Endothelial cell of umbilical vein (primary cell): ENCODE measurements around the gene CMTM7. TPM values are rescaled to one million over a fixed set of nuclear protein-coding genes. Genes with fewer than 3 reads are reported as not detected.

Experiments
- Bru-seq: library from RNA; stranded (reverse); fragments of 400-500 nt; gene quantifications from one replicate; lab custom pipeline; 2021; lab: Mats Ljungman, UMichigan
- BruChase-seq, 2 experiments: library from RNA; stranded (reverse); fragments of 400-500 nt; gene quantifications; one replicate each; lab custom pipeline; 2021; lab: Mats Ljungman, UMichigan
- BruUV-seq: library from RNA; stranded (reverse); fragments of 400-500 nt; replicated peaks from 2 replicates; lab custom pipeline; 2021; lab: Mats Ljungman, UMichigan
- CTCF ChIA-PET: fragments of 300-600, 350-600 bp; sonication (Branson Sonifier 250); formaldehyde crosslinking; loops from one replicate; lab custom pipeline; 2021; ENCODE audit warnings: antibody characterized with exemption, inconsistent platforms; lab: Charles Lee
- POLR2A ChIA-PET: fragments of 300-600, 350-600 bp; sonication (Branson Sonifier 250); formaldehyde crosslinking; loops from one replicate; lab custom pipeline; 2021; ENCODE audit warnings: antibody characterized with exemption, inconsistent platforms; lab: Charles Lee
- DNase-seq: peaks from one replicate; pipeline ENCODE4 v3.0.0-alpha.2; 2011; ENCODE audit warnings: low read depth, low spot score
- FAIRE-seq: peaks from 2 replicates; lab custom pipeline; 2011; peaks lifted over from hg19 to GRCh38; lab: Jason Lieb, UNC
- H2AFZ ChIP-seq: 2 replicates; pipeline ENCODE4 v1.6.0; 2012; ENCODE audit warnings: low read depth, low read length, control low read depth, inconsistent platforms
- H3K27ac ChIP-seq: 2 replicates; pipeline ENCODE4 v1.5.1; 2011; ENCODE audit warnings: low read depth, mild to moderate bottlenecking, control low read depth, low read length, moderate library complexity; ENCODE audit not compliant: insufficient read depth
- H3K27me3 ChIP-seq, 2 experiments: 2 replicates each; pipeline versions ENCODE4 v1.6.0 to v1.6.1; 2011; ENCODE audit warnings: low read length in 2 of 2, mixed read lengths in 1 of 2; ENCODE audit not compliant: control insufficient read depth in 2 of 2, insufficient read depth in 2 of 2
- H3K36me3 ChIP-seq, 2 experiments: 2 replicates in 1 of 2; 3 replicates in 1 of 2; pipeline ENCODE4 v1.5.1; 2011; ENCODE audit warnings: low read length in 2 of 2, mild to moderate bottlenecking in 1 of 2, moderate library complexity in 1 of 2; ENCODE audit not compliant: control insufficient read depth in 2 of 2, insufficient read depth in 2 of 2; ENCODE audit errors: extremely low read depth in 1 of 2
- H3K4me1 ChIP-seq: 3 replicates; pipeline ENCODE4 v1.5.1; 2011; ENCODE audit warnings: mild to moderate bottlenecking, low read length; ENCODE audit not compliant: control insufficient read depth, insufficient read depth; ENCODE audit errors: extremely low read depth
- H3K4me2 ChIP-seq: 2 replicates; pipeline ENCODE4 v1.6.1; 2011; ENCODE audit warnings: low read length, control low read depth, mixed read lengths; ENCODE audit not compliant: insufficient read depth
- H3K4me3 ChIP-seq, 3 experiments: fragments of 200-600 bp in 1 of 3; sonication (generic), shearing (Covaris generic) in 1 of 3; replicated peaks in 1 of 3; 2 replicates each; pipeline ENCODE4 v1.5.1; 2011 to 2016; ENCODE audit warnings: control low read depth in 3 of 3, low read length in 3 of 3, mild to moderate bottlenecking in 2 of 3, inconsistent platforms in 1 of 3, low read depth in 1 of 3, moderate library complexity in 1 of 3; ENCODE audit not compliant: insufficient read depth in 1 of 3
- H3K79me2 ChIP-seq: 2 replicates; pipeline ENCODE4 v1.6.0; 2012; ENCODE audit warnings: low read length, inconsistent platforms; ENCODE audit not compliant: control insufficient read depth, insufficient read depth
- H3K9ac ChIP-seq: replicated peaks from 2 replicates; pipeline ENCODE3; 2011; ENCODE audit warnings: low read length, control low read depth; ENCODE audit not compliant: insufficient read depth; ENCODE audit errors: extremely low read depth
- H3K9me1 ChIP-seq: replicated peaks from 3 replicates; pipeline ENCODE4 v1.6.0; 2011; ENCODE audit warnings: mild to moderate bottlenecking, low read length; ENCODE audit not compliant: control insufficient read depth, insufficient read depth; ENCODE audit errors: extremely low read depth
- H3K9me3 ChIP-seq: replicated peaks from 2 replicates; pipeline ENCODE4 v1.5.1; 2012; ENCODE audit warnings: low read length, inconsistent platforms; ENCODE audit not compliant: control insufficient read depth, insufficient read depth
- H4K20me1 ChIP-seq: replicated peaks from 2 replicates; pipeline ENCODE3; 2011; ENCODE audit warnings: mild to moderate bottlenecking, low read length; ENCODE audit not compliant: control insufficient read depth, insufficient read depth; ENCODE audit errors: extremely low read depth
- EZH2 ChIP-seq: IDR thresholded peaks from 2 replicates; pipeline ENCODE4 v1.6.1; 2012; ENCODE audit warnings: borderline replicate concordance, low read depth, mild to moderate bottlenecking, moderate library complexity, low read length, inconsistent platforms; ENCODE audit not compliant: severe bottlenecking
- FOS ChIP-seq: IDR thresholded peaks from 2 replicates; pipeline ENCODE4 v1.6.1; 2011; ENCODE audit warnings: mild to moderate bottlenecking, low read length, moderate library complexity, borderline replicate concordance; ENCODE audit not compliant: insufficient read depth
- MAX ChIP-seq: IDR thresholded peaks from 2 replicates; pipeline ENCODE4 v1.6.1; 2011; ENCODE audit not compliant: insufficient read depth, insufficient read length
- POLR2A ChIP-seq: IDR thresholded peaks from 2 replicates; pipeline ENCODE4 v1.6.1; 2012; ENCODE audit warnings: low read depth, mild to moderate bottlenecking, control low read depth, low read length
- POLR2AphosphoS5 ChIP-seq: IDR thresholded peaks from 2 replicates; pipeline ENCODE4 v1.6.1; 2012; ENCODE audit warnings: low read depth, mild to moderate bottlenecking, control low read depth, low read length, moderate library complexity; ENCODE audit not compliant: insufficient read depth
- dilution Hi-C: fragments of 300-500 bp; cut with MboI; formaldehyde crosslinking; loops from one replicate; pipeline ENCODE4 v1.15.0; 2019; ENCODE audit warnings: low sequenced_read_pairs; ENCODE audit not compliant: extremely low pct_ligation_motif_present
- intact Hi-C: fragments of 100-400 bp; cut with micrococcal nuclease; formaldehyde crosslinking; loops from one replicate; pipeline ENCODE4 v1.10.0; 2022
- long read RNA-seq: library from polyadenylated mRNA; stranded (forward); transcript quantifications from one replicate; pipeline ENCODE4 v2.0.0, GENCODE V29; 2021
- polyA minus RNA-seq, 3 experiments: library from RNA; depleted of rRNA, polyadenylated mRNA; stranded (reverse); fragments of >200 nt; gene quantifications; 1 replicate in 1 of 3; 2 replicates in 2 of 3; pipeline ENCODE4 v1.2.3, GENCODE V29; 2011
- polyA plus RNA-seq, 4 experiments: library from polyadenylated mRNA; depleted of rRNA in 3 of 4; stranded (reverse) in 3 of 4; unstranded in 1 of 4; fragments of >200 nt; gene quantifications; 2 replicates each; pipeline versions ENCODE4 v1.2.1 to v1.2.3, GENCODE V29; 2011 to 2012; ENCODE audit warnings: missing spikeins in 1 of 4
- total RNA-seq: library from RNA; stranded (reverse); gene quantifications from 2 replicates; pipeline ENCODE4 v1.2.3, GENCODE V29; 2021

Gene CMTM7
- total RNA-seq: 44.7 and 47.1 TPM in 2 replicates
- polyA plus RNA-seq: 88.5 and 102 TPM in 2 replicates
- polyA plus RNA-seq (2011; cell fraction: cytosol; rRNA removed): 57.7 and 60.0 TPM in 2 replicates
- 47.1 and 64.0 TPM in 2 replicates for polyA plus RNA-seq (2011; cell fraction: nucleus; rRNA removed)
- 39.5 and 43.8 TPM in 2 replicates for polyA plus RNA-seq (2012)
- 38.6 and 44.4 TPM in 2 replicates for polyA minus RNA-seq
- polyA minus RNA-seq (2011; cell fraction: cytosol; rRNA and poly(A)+ RNA removed): not detected
- polyA minus RNA-seq (2011; cell fraction: nucleus; rRNA and poly(A)+ RNA removed): 25.1 and 31.4 TPM in 2 replicates
- percentile 84 among the genes with signal in this experiment for Bru-seq, nascent RNA
- percentile 74 among the genes with signal in this experiment for BruChase-seq, experiment 1, labeled RNA remaining after a 6-hour chase
- BruChase-seq, experiment 2, labeled RNA remaining after a 2-hour chase: percentile 77 among the genes with signal in this experiment
- long read RNA-seq, transcript CMTM7-201 (5 exons, 2,038 nt): major isoform, 115 of 173 reads
- long read RNA-seq, transcript CMTM7-202 (4 exons, 1,214 nt): minor isoform, 11 of 173 reads
- long read RNA-seq, partial matches to known transcripts: 13 of 173 reads
- long read RNA-seq, other reads (novel, unspliced or antisense): 29 of 173 reads

GRCh38 chr3:32391643-32392535 is at the start of gene CMTM7:
Gene CMTM7, plus strand, starts transcription at chr3:32391853. Its CDS starts 54 bp downstream, at chr3:32391907.
- Histone ChIP-seq H3K36me3 (no peaks in the 10 kb centered on the region), H3K4me1 (peaks cover 14% of the 10 kb centered on the region), H3K9me3 (no peaks in the 10 kb centered on the region), H3K79me2 (peaks cover 50% of the 10 kb centered on the region), H3K27me3 (no peaks in the 10 kb centered on the region), H3K4me2 (peak within 1 kb of the TSS; percentile 91), H4K20me1 (no peaks in the 10 kb centered on the region), H2AFZ (peak within 1 kb of the TSS; percentile 86), H3K4me3 (peak within 1 kb of the TSS; percentile 67 to 94 (median 82)), H3K9me1 (no peaks in the 10 kb centered on the region), H3K27ac (peak within 1 kb of the TSS; percentile 77), H3K9ac (peak within 1 kb of the TSS; percentile 95)
- dilution Hi-C loops (no loop called here), intact Hi-C loops (loop anchor here (1.0 to 5.0 kb wide), 5 partner anchors 7 to 270 kb away; partner anchors contain the start of gene DYNC1LI1)
- CTCF ChIA-PET: interaction anchor here (0.8 to 3.4 kb wide), 8 partner anchors 8 to 216 kb away, joined by 3 to 31 read pairs (median 4); no protein-coding TSS in a partner anchor
- DNase-seq (peak; percentile 65), FAIRE-seq (peak; percentile 81)
- POLR2A ChIA-PET: no interaction called here
- TF ChIP-seq FOS (no peak), POLR2AphosphoS5 (peak; percentile 81), MAX (no peak), POLR2A (peak; percentile 93), EZH2 (no peak)
- BruUV-seq: TSS peak; percentile 19
